Peyer's patch (tissue), 4 donors: Measurements from ENCODE around the gene CLEC4G.

Source experiments
- CTCF ChIP-seq, 6 experiments: fragments of 450-650 bp in 4 of 6; fragments of 200-600 bp in 2 of 6; sonication (generic) in 1 of 6; IDR thresholded peaks; one replicate each; pipeline ENCODE4 v1.5.1; 2017 to 2019; ENCODE audit warnings: antibody characterized with exemption in 6 of 6, mild to moderate bottlenecking in 3 of 6, moderate library complexity in 1 of 6
- POLR2A ChIP-seq, 2 donors: fragments of 450-650 bp; IDR thresholded peaks; one replicate each; pipeline ENCODE4 v1.5.1; 2017; ENCODE audit warnings: antibody characterized with exemption in 2 of 2, mild to moderate bottlenecking in 2 of 2, moderate library complexity in 2 of 2

- TF ChIP-seq POLR2A (IDR thresholded peaks at IDR 0.05) (no peak), CTCF (IDR thresholded peaks at IDR 0.05) (no peak)
Measured at GRCh38 chr19:7729831-7730285, 2.1 kb downstream of the CLEC4G start.
